NCI-H748 treated with DMSO at 0.1 percent for 48 hours (cell line): ENCODE results near the gene STXBP1.
"Not testable (repeated sequence)": the region's sequence is repeated elsewhere in the genome, so short reads cannot be mapped to it uniquely, and the experiment has no call there.

ENCODE experiments used
- DNase-seq: peaks from one replicate; lab custom pipeline; 2025; lab: John Stamatoyannopoulos, UW

STXBP1 gene

GRCh38 chr9:127621339-127621970, 9.4 kb downstream of the STXBP1 start:
- not testable (repeated sequence) for DNase-seq

- DNase-seq: no peak
Measured at GRCh38 chr9:127626752-127627493, 14.8 kb downstream of the STXBP1 start.

- no peak for DNase-seq
Measured at GRCh38 chr9:127627494-127627855, 15.4 kb downstream of the STXBP1 start.

- no peak for DNase-seq
Measured at GRCh38 chr9:127628758-127629467, 16.8 kb downstream of the STXBP1 start.

- DNase-seq: no peak
Measured at GRCh38 chr9:127629468-127630081, 17.5 kb downstream of the STXBP1 start.

- no peak for DNase-seq
Measured at GRCh38 chr9:127633216-127633862, 21.3 kb downstream of the STXBP1 start.

GRCh38 chr9:127634021-127634420, 21.9 kb downstream of the STXBP1 start:
- no peak for DNase-seq

- DNase-seq: no peak
Measured at GRCh38 chr9:127634698-127635097, 22.6 kb downstream of the STXBP1 start.

GRCh38 chr9:127635201-127635735, 23.2 kb downstream of the STXBP1 start:
- no peak for DNase-seq

GRCh38 chr9:127637322-127637847, 25.3 kb downstream of the STXBP1 start:
- DNase-seq: no peak

- DNase-seq: no peak
Measured at GRCh38 chr9:127640908-127641545, 28.9 kb downstream of the STXBP1 start.

- no peak for DNase-seq
Measured at GRCh38 chr9:127642082-127642740, 30.1 kb downstream of the STXBP1 start.

- DNase-seq: no peak
Measured at GRCh38 chr9:127644146-127644827, 32.2 kb downstream of the STXBP1 start.

GRCh38 chr9:127644943-127645342, 32.9 kb downstream of the STXBP1 start:
- no peak for DNase-seq

- DNase-seq: no peak
Measured at GRCh38 chr9:127647451-127647850, 35.4 kb downstream of the STXBP1 start.

- no peak for DNase-seq
Measured at GRCh38 chr9:127650518-127650917, 38.4 kb downstream of the STXBP1 start.

GRCh38 chr9:127651697-127652610, 39.9 kb downstream of the STXBP1 start:
- no peak for DNase-seq

GRCh38 chr9:127652733-127653132, 40.7 kb downstream of the STXBP1 start:
- DNase-seq: no peak

GRCh38 chr9:127654619-127655018, 42.5 kb downstream of the STXBP1 start:
- DNase-seq: no peak
